ENCODE measurements around the gene FMO2.

GRCh38 chr1:171231326-171231725, 46.2 kb downstream of the FMO2 start:
- TF ChIP-seq EZH2 (IDR thresholded peaks at IDR 0.05; ENCODE audit: insufficient read depth, poor library complexity, severe bottlenecking) (no peak), EZH2phosphoT487 (IDR thresholded peaks at IDR 0.05; ENCODE audit: insufficient read depth, low read depth) (no peak)

Data from GM23248 (cell line).